GM12875 (cell line): ENCODE measurements around the gene CCL5.

ENCODE experiments used
- H3K4me3 ChIP-seq: one replicate; pipeline ENCODE4 v1.5.1; 2011; ENCODE audit warnings: low read depth, low read length, control low read depth
- CTCF ChIP-seq: IDR thresholded peaks from 2 replicates; pipeline ENCODE4 v1.5.1; 2011; ENCODE audit warnings: low read depth, mild to moderate bottlenecking, control low read depth, inconsistent platforms, low read length, moderate library complexity, borderline replicate concordance; ENCODE audit not compliant: insufficient read depth

CCL5 gene

DNA sequence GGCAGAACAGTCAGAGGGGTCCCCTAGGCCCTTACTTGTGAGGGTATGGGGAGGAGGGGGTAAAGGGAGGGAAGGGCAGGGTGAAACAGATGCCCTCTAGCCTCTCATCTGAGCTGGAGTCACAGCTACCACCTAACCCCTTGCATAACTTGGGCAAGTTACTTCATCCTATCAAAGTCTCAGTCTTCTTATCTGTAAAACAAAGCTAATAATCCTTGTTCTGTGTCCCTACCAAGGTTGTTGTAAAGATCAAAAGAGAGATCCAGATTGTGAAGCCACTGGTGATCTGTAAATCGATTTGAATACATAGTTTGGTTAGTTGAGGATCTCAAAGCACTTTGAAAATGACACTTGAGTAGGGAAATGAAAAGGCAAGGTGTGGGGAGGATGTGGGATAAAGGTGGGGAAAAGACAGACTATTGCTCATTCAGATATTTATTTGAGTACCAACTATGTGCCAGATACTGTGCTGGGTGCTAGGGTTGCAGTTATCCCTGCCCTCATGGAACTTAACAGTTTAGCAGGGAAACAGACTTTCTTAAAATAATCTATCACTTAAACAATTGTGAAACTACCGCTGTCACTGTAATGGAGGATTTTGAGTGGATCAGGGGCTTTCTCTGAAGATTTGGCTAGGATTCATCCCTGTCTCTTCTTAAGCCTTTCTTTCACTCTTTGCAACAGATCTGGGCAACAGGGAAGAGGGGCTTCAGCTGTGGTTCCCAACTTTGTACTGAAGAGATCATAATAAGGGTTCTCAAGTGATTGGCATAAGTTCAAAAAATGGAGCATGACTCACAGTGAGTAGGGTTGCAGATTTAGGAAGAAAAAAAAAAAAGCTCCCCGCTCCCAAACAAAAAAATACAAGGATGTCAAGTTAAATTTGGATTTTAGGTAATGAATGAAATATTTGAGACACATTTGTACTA lies 14.5 kb downstream of the CCL5 start:
- no peak for TF ChIP-seq CTCF
- no peak overlapping the region for H3K4me3 ChIP-seq

- no peak for TF ChIP-seq CTCF
- no peak overlapping the region for H3K4me3 ChIP-seq
Measured at GRCh38 chr17:35864853-35865252, 15.3 kb downstream of the CCL5 start.

- TF ChIP-seq CTCF, result no peak
- no peak overlapping the region for H3K4me3 ChIP-seq
Measured at GRCh38 chr17:35856603-35857002, 23.6 kb downstream of the CCL5 start.

DNA sequence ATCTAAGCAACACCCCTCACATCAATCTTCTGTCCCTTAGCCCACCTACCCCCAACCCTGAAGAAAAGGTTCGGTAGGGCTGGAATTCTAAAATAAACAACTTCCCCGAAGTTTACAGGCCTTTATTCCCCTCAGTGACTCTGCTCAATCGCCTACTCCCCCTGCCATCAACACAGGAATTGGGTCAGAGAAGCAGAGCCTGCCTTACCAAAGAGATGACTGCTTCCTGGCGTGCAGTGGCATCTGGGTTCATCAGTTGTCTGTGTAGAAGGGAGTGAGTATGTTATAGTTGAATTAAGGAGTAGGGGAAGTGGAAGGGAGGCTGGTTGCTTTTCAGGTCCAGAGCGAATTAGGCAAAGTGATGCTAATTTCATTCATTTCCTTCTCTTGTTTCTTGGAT lies 24.2 kb downstream of the CCL5 start:
- no peak overlapping the region for H3K4me3 ChIP-seq
- TF ChIP-seq CTCF, result no peak

DNA sequence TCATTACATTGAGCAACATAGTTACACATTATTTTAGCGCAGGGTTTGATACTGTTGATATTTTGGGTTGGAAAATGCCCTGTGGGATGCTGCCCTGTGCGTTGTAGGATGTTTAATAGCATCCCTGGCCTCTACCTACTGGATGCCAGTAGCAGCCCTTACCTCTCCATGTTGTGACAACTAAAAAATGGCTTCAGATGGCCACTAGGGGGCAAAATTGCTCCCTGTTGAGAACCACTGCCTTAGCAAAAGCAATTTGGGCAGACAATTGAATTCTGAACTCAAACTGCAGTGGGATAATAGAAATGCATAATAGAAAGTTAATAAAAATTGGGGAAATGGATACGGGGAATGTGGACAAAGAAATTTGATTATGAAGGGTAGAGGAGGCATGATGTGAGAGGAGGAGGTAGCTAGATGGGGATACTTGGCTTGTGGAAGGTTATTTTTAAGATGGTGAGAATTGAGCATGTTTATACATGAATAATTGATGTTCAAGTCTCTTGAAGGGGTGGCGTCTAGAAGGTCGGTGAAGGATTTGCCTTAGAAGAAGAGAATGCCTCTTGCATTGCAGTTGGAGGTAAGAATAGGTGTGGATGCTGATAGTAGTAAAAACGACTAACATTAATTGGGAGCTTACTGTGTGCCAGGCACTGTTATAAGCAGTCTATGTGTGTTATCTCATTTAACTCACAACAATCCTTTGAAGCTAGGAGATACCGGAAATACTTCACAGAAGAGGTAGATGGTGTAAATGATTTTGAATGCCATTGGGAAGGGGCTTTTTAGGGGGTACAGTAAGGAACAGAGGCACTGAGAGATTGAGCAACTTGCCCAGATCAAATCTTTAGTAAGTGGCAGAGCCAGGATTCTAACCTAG lies 30.5 kb downstream of the CCL5 start:
- H3K4me3 ChIP-seq, result no peak overlapping the region
- peak; percentile 67; the same call in 1 of the 2 replicates for TF ChIP-seq CTCF

DNA sequence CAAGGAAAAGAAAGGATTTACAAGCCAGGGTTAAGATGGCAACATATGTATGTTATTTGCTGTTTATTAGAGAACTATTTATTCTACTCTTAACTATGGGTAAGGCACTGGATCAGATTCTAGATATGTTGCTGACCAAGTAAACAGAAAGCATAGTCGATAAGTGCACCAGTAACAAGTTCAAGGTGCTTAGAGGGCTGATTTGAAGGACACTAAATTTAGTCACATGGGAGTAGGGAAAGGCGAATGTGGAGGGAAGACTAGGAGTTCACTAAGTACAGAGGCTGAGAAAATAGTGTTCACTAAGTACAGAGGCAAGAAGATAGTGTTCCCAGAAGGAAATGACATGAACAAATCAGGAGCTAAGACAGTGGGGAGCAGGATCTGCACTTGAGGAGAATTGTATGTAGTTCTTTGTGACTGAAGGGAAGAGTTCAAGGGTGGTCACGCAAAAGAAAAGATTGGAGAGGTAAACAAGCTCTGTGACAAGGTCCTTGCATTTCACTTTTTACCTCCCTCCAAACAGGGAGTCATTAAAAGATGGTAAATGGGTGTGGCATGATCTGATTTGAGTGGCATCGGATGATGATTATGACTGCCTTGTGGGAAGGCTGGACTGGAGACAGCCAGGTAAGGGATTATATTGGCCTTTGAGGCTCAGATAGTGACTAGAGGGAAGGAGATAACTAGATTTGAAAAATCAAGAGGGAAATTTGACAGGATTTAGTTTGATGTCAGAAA lies 32.4 kb downstream of the CCL5 start:
- TF ChIP-seq CTCF, result no peak
- no peak overlapping the region for H3K4me3 ChIP-seq
